Renal pelvis (tissue), 4 donors: ENCODE results near the gene NFU1. TPM values are rescaled to one million over a fixed set of nuclear protein-coding genes. Genes with fewer than 3 reads are reported as not detected.
"Not testable (repeated sequence)": the region's sequence is repeated elsewhere in the genome, so short reads cannot be mapped to it uniquely, and the experiment has no call there.

Experiments
- DNase-seq: peaks from one replicate; pipeline ENCODE4 v3.0.0-alpha.2; 2013
- polyA plus RNA-seq, 3 donors: library from polyadenylated mRNA; unstranded; fragments of 120-200 nt; gene quantifications; one replicate each; pipeline ENCODE4 v1.2.1, GENCODE V29; 2013; ENCODE audit not compliant: insufficient read length in 3 of 3

The NFU1 gene
- polyA plus RNA-seq, 3 donors: 54.7 to 60.5 (median 58.8) TPM

DNA sequence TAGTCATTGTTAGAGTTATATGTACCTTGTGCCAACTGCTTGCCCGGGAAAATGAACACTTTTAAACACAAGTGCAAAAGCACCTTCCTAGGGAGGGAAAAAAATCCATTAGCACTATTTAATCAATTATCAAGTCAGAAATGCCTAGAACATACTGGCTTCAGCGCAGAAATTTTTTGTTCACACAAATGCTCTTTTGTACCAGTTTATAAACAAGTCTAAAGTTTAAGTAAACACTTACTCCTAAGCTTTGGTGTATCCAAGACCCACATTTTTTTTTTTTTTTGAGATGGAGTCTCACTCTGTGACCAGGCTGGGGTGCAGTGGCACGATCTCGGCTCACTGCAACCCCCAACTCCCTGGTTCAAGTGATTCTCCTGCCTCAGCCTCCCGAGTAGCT lies 80.8 kb downstream of the NFU1 start:
- DNase-seq: no peak

- DNase-seq: not testable (repeated sequence)
Observed at GRCh38 chr2:69354976-69355375, 82.3 kb downstream of the NFU1 start.

- DNase-seq: no peak
Observed at GRCh38 chr2:69353360-69353759, 83.9 kb downstream of the NFU1 start.

DNA sequence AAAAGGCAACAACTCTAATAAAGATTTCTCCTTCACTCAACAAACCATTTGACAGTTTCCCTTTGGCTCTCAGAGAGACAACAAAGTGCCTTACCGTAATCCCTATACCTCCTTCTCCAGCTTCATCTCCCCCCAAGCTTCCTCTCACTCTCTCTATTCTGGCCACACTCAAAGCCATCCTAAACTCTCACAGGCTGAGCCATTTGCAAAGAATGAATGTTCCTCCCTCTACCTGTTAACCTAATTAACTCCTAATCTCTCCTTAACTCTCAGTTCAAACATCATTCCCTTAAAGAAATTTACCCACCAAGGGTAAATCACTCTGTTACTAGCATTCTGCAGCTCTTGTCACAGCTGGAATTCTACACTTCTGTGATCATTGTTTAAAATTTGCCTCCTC lies 88.5 kb downstream of the NFU1 start:
- DNase-seq: no peak

Other genes with a start within 250 kb of the NFU1 start
- gene GFPT1, start 50.2 kb downstream of the NFU1 start, polyA plus RNA-seq: 10 to 100 TPM; 31.0 to 38.9 (median 32.5) TPM
- 10 to 100 TPM; 16.7 to 27.0 (median 26.4) TPM for gene AAK1, start 206.3 kb upstream of the NFU1 start, polyA plus RNA-seq